Calu3 (cell line): ENCODE results near the gene RPGRIP1L. TPM values are rescaled to one million over a fixed set of nuclear protein-coding genes. Genes with fewer than 3 reads are reported as not detected.

ENCODE experiments used
- BruUV-seq: library from RNA; stranded (reverse); fragments of 400-500 nt; replicated peaks from 2 replicates; lab custom pipeline; 2021; lab: Mats Ljungman, UMichigan
- CTCF ChIA-PET: fragments of 300-600 bp; sonication (Branson Sonifier 250); formaldehyde crosslinking; loops from one replicate; lab custom pipeline; 2022; ENCODE audit warnings: antibody characterized with exemption; lab: Charles Lee
- DNase-seq: peaks from one replicate; pipeline ENCODE4 v3.0.0; 2022
- H3K27ac Mint-ChIP-seq: one replicate; pipeline ENCODE4 v1.8.0; 2022; ENCODE audit warnings: mixed read lengths; ENCODE audit not compliant: unreplicated experiment
- H3K27me3 Mint-ChIP-seq: one replicate; pipeline ENCODE4 v1.8.0; 2022; ENCODE audit warnings: mixed read lengths; ENCODE audit not compliant: unreplicated experiment
- H3K36me3 Mint-ChIP-seq: one replicate; pipeline ENCODE4 v1.8.0; 2022; ENCODE audit warnings: mild to moderate bottlenecking, moderate library complexity, mixed read lengths; ENCODE audit not compliant: insufficient read depth, unreplicated experiment
- H3K4me1 Mint-ChIP-seq: one replicate; pipeline ENCODE4 v1.8.0; 2022; ENCODE audit warnings: mild to moderate bottlenecking, low read depth, mixed read lengths; ENCODE audit not compliant: unreplicated experiment
- H3K4me3 Mint-ChIP-seq: one replicate; pipeline ENCODE4 v1.8.0; 2022; ENCODE audit warnings: mild to moderate bottlenecking, low read depth, moderate library complexity, mixed read lengths; ENCODE audit not compliant: unreplicated experiment
- H3K9me3 Mint-ChIP-seq: one replicate; pipeline ENCODE4 v1.8.0; 2022; ENCODE audit warnings: low read depth, mixed read lengths; ENCODE audit not compliant: unreplicated experiment
- intact Hi-C: fragments of 100-400 bp; cut with micrococcal nuclease; formaldehyde crosslinking; loops from one replicate; pipeline ENCODE4 v1.10.0; 2022; ENCODE audit not compliant: unreplicated experiment
- total RNA-seq: library from RNA; stranded (reverse); gene quantifications from 2 replicates; pipeline ENCODE4 v1.2.3, GENCODE V29; 2022
- TF ChIP-seq, protein P1 (sequence below): fragments of 200-600 bp; IDR thresholded peaks from one replicate; pipeline ENCODE4 v1.8.0; 2022; ENCODE audit warnings: antibody characterized with exemption; ENCODE audit not compliant: unreplicated experiment

Gene RPGRIP1L
- total RNA-seq, 1 experiment from 2014 or later = 16.6 TPM

- Mint-ChIP-seq H3K36me3 (no peaks in the 10 kb centered on the region), H3K9me3 (no peaks in the 10 kb centered on the region), H3K4me1 (no peaks in the 10 kb centered on the region), H3K27me3 (no peaks in the 10 kb centered on the region), H3K27ac (no peak overlapping the region), H3K4me3 (no peak overlapping the region)
- CTCF ChIA-PET = no interaction called here
- no peak for DNase-seq
- TF ChIP-seq, protein P1, sequence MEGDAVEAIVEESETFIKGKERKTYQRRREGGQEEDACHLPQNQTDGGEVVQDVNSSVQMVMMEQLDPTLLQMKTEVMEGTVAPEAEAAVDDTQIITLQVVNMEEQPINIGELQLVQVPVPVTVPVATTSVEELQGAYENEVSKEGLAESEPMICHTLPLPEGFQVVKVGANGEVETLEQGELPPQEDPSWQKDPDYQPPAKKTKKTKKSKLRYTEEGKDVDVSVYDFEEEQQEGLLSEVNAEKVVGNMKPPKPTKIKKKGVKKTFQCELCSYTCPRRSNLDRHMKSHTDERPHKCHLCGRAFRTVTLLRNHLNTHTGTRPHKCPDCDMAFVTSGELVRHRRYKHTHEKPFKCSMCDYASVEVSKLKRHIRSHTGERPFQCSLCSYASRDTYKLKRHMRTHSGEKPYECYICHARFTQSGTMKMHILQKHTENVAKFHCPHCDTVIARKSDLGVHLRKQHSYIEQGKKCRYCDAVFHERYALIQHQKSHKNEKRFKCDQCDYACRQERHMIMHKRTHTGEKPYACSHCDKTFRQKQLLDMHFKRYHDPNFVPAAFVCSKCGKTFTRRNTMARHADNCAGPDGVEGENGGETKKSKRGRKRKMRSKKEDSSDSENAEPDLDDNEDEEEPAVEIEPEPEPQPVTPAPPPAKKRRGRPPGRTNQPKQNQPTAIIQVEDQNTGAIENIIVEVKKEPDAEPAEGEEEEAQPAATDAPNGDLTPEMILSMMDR = no peak
- intact Hi-C loops = no loop called here
- BruUV-seq = no TSS peak
Measured at GRCh38 chr16:53626811-53627210, 76.8 kb downstream of the RPGRIP1L start.

DNA sequence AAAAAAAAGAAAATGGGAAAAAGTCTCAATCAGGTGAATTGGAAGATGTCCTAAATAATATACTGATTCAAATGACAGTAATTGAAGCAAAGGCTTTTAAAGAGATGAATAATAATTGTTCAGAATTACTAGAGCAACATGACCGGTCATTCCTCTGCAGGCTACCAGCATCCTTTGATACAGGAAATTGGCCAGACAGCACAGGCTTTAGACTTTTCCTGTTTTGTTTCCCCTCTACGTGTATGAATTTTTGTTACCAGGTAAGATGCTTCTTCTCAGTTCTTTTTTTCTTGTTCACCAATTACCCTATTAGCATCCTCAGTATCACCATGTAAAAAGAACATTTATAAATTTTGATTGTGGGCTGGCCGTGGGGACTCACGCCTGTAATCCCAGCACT lies 77.5 kb downstream of the RPGRIP1L start:
- Mint-ChIP-seq H3K27me3 (no peaks in the 10 kb centered on the region), H3K4me3 (no peak overlapping the region), H3K9me3 (no peaks in the 10 kb centered on the region), H3K4me1 (no peaks in the 10 kb centered on the region), H3K27ac (no peak overlapping the region), H3K36me3 (no peaks in the 10 kb centered on the region)
- intact Hi-C loops = no loop called here
- CTCF ChIA-PET = no interaction called here
- TF ChIP-seq, protein P1 = no peak
- no TSS peak for BruUV-seq
- DNase-seq = no peak

DNA sequence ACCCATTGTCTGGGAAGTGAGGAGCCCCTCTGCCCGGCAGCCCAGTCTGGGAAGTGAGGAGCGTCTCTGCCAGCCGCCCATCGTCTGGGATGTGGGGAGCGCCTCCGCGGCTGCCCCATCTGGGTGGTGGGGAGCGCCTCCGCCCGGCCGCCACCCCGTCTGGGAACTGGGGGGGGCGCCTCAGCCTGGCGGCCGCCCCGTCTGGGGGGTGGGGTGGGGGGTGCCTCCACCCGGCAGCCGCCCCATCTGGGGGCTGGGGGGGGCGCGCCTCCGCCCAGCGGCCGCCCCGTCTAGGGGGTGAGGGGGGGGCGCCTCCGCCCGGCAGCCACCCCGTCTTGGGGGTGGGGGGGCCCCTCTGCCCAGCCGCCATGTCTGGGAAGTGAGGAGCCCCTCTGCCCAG lies 78.4 kb downstream of the RPGRIP1L start:
- TF ChIP-seq, protein P1 = no peak
- Mint-ChIP-seq H3K36me3 (no peaks in the 10 kb centered on the region), H3K27ac (no peak overlapping the region), H3K9me3 (no peaks in the 10 kb centered on the region), H3K27me3 (no peaks in the 10 kb centered on the region), H3K4me3 (no peak overlapping the region), H3K4me1 (no peaks in the 10 kb centered on the region)
- BruUV-seq = no TSS peak
- CTCF ChIA-PET = no interaction called here
- intact Hi-C loops = no loop called here
- DNase-seq = no peak

DNA sequence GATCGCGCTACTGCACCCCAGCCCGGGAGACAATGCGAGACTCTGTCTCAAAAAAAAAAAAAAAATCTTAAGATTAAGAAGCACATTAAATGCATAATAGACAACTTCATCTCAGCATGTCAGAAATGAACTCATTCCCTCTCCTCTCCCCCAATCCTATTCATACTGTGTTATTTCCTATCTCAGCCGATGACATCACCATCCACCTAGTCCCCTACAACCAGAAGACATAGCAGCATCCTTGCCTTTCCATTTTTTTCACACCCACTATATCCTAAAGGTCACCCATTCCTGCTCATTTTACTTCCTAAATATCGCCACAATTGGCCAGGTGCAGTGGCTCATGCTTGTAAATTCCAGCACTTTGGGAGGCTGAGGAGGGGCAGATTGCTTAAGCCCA lies 81.3 kb downstream of the RPGRIP1L start:
- Mint-ChIP-seq H3K4me3 (no peak overlapping the region), H3K27ac (no peak overlapping the region), H3K4me1 (no peaks in the 10 kb centered on the region), H3K36me3 (no peaks in the 10 kb centered on the region), H3K9me3 (no peaks in the 10 kb centered on the region), H3K27me3 (no peaks in the 10 kb centered on the region)
- intact Hi-C loops = no loop called here
- DNase-seq = no peak
- TF ChIP-seq, protein P1 = no peak
- no TSS peak for BruUV-seq
- CTCF ChIA-PET = no interaction called here
